Neutrophil (primary cell): ENCODE results near the gene ALG3.

Experiments used
- H3K27ac ChIP-seq: fragments of 200-600 bp; sonication (generic); 2 replicates; pipeline ENCODE4 v1.5.1; 2016; ENCODE audit warnings: mild to moderate bottlenecking, moderate library complexity
- H3K27me3 ChIP-seq: fragments of 200-600 bp; sonication (generic); 2 replicates; pipeline ENCODE4 v1.6.0; 2016; ENCODE audit warnings: mild to moderate bottlenecking
- H3K36me3 ChIP-seq: fragments of 200-600 bp; sonication (generic); 2 replicates; pipeline ENCODE4 v1.5.1; 2017
- H3K4me1 ChIP-seq, 2 experiments: fragments of 200-600 bp in 1 of 2; sonication (generic) in 1 of 2; 1 replicate in 1 of 2; 2 replicates in 1 of 2; pipeline versions ENCODE4 v1.5.1 to v1.6.1; 2013 to 2016; ENCODE audit warnings: low read depth in 1 of 2, low read length in 1 of 2, mild to moderate bottlenecking in 1 of 2, moderate library complexity in 1 of 2; ENCODE audit not compliant: control insufficient read depth in 1 of 2, insufficient read depth in 1 of 2
- H3K4me3 ChIP-seq, 2 experiments: fragments of 200-600 bp in 1 of 2; sonication (generic) in 1 of 2; 1 replicate in 1 of 2; 2 replicates in 1 of 2; pipeline ENCODE4 v1.5.1; 2013 to 2016; ENCODE audit warnings: low read depth in 1 of 2, low read length in 1 of 2, mild to moderate bottlenecking in 1 of 2, moderate library complexity in 1 of 2
- H3K9me3 ChIP-seq: fragments of 200-600 bp; sonication (generic); 2 replicates; pipeline ENCODE4 v1.5.1; 2016
- TF ChIP-seq, protein P1 (sequence below): fragments of 200-600 bp; sonication (generic); IDR thresholded peaks from 2 replicates; pipeline ENCODE4 v1.5.1; 2016; ENCODE audit warnings: antibody characterized with exemption

ALG3 gene

DNA sequence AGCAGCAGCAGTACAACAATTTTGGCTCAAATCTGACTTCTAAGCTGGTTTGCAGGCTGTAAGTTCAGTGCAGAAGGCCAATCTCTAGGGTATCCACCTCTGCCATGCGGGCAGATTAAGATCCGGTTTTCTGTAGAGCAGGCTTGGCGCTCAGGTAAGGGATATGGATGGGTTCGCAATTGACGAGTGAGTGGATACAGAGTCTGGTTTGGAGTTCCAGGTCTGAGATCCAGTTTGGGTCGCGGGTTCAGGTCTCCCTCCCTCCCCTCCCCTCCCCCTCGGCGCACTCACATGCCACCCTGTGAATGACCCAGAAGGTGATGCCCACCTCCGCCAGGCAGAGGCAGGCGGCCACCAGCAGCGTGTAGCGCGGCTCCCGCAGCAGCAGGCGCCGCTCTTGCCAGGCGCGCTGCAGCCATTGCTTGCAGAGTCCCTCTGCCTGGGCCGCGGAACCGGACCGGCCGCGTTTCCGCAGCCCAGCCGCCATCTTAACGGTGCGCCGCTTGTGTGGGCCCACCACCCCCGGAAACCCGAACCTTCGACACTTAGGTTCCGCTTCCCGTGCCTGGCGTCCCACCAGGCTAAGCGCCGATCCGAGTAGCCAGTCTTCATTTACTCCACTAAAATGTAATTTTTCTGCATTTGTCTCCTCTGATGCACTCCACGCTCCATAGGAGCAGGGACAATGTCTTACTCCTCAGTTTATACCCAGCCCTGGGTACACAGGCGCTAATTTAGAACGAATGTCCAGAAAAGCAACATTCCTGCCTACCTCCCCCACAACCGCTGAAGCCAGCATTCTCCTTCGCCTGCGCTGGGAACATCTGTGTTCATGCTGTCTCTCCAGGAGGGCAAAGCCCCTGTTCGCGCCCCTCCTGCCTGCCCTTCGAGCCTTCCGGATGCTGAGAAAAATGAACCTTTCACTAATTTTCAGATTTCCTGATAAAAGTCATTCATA lies at the start of gene ALG3:
Gene ALG3 (minus strand): TSS at position 509 of the 958 bp plus-strand sequence. CDS start 22 bp downstream, at position 487.
- no peaks in the 10 kb centered on the region for H3K9me3 ChIP-seq
- H3K27ac ChIP-seq = peak within 1 kb of the TSS; percentile 66
- peaks cover 21 to 24% of the 10 kb centered on the region in 2 experiments for H3K4me1 ChIP-seq
- peak within 1 kb of the TSS; percentile 60 to 71 for H3K4me3 ChIP-seq
- no peaks in the 10 kb centered on the region for H3K27me3 ChIP-seq
- TF ChIP-seq, protein P1, sequence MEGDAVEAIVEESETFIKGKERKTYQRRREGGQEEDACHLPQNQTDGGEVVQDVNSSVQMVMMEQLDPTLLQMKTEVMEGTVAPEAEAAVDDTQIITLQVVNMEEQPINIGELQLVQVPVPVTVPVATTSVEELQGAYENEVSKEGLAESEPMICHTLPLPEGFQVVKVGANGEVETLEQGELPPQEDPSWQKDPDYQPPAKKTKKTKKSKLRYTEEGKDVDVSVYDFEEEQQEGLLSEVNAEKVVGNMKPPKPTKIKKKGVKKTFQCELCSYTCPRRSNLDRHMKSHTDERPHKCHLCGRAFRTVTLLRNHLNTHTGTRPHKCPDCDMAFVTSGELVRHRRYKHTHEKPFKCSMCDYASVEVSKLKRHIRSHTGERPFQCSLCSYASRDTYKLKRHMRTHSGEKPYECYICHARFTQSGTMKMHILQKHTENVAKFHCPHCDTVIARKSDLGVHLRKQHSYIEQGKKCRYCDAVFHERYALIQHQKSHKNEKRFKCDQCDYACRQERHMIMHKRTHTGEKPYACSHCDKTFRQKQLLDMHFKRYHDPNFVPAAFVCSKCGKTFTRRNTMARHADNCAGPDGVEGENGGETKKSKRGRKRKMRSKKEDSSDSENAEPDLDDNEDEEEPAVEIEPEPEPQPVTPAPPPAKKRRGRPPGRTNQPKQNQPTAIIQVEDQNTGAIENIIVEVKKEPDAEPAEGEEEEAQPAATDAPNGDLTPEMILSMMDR = no peak
- H3K36me3 ChIP-seq = peaks cover 20% of the 10 kb centered on the region

DNA sequence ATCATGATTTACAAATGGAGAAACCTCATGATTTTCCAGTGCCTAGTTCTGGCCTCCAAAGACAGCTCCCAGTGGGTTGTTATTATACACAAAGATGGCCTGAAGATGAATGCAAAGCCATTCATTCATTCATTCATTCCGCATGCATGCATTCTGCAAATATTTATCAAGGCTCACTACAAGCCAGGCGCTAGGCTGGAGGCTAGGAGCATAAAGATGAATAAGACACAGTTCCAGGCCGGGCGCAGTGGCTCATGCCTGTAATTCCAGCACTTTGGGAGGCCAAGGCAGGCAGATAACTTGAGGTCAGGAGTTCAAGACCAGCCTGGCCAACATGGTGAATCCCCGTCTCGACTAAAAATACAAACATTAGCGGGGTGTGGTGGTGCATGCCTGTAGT lies 47.9 kb upstream of the ALG3 start:
- peaks cover 18% of the 10 kb centered on the region in 2 experiments for H3K4me1 ChIP-seq
- no peak overlapping the region for H3K4me3 ChIP-seq
- no peak overlapping the region for H3K27ac ChIP-seq
- TF ChIP-seq, protein P1 = no peak
- H3K27me3 ChIP-seq = peaks cover 14% of the 10 kb centered on the region
- H3K36me3 ChIP-seq = peaks cover 12% of the 10 kb centered on the region
- H3K9me3 ChIP-seq = no peaks in the 10 kb centered on the region

DNA sequence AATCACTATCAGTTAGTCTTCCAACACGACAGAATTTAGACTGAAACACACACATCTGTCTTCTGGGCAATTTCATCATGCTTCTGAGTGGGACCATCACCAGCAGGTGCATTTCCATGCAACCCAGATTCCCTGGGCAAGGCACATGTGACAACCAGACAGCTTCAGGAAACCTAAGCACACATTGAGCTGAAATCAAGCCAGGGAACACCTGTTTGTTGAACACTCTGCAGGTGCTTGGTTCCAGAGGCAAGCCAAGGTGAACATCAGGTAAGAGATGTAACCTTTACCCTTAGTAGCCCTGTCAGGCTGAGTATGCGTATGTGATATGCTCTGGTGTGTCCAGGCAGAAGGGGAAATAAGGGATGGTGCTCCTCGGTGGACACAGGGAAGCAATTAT lies 47.0 kb upstream of the ALG3 start:
- H3K27me3 ChIP-seq = peaks cover 14% of the 10 kb centered on the region
- H3K4me1 ChIP-seq = peaks cover 18% of the 10 kb centered on the region in 2 experiments
- TF ChIP-seq, protein P1 = no peak
- H3K36me3 ChIP-seq = peaks cover 6% of the 10 kb centered on the region
- no peak overlapping the region for H3K4me3 ChIP-seq
- no peaks in the 10 kb centered on the region for H3K9me3 ChIP-seq
- H3K27ac ChIP-seq = no peak overlapping the region

DNA sequence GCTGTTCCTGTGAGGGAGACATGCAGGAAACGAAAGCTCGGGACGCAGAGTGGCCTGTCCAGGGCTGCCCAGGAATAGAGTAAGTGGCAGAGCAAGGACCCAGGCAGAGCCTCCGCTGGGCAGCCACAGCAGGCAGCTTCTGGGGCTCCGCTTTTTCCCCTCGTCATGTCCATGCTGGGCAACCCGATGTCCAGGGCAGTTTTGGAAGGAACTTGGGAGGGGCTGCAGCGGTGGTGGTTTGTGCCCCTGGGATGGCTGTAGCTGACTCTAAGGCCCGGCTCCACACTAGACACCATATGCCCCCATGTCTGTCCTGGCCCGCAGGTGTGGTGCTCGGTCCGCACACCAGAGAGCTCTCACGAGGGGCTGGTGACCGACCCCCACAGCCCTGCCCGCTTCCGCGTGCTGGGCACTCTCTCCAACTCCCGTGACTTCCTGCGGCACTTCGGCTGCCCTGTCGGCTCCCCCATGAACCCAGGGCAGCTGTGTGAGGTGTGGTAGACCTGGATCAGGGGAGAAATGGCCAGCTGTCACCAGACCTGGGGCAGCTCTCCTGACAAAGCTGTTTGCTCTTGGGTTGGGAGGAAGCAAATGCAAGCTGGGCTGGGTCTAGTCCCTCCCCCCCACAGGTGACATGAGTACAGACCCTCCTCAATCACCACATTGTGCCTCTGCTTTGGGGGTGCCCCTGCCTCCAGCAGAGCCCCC lies 43.1 kb upstream of the ALG3 start:
- Histone ChIP-seq H3K4me3 (no peak overlapping the region), H3K9me3 (no peaks in the 10 kb centered on the region), H3K4me1 (no peaks in the 10 kb centered on the region), H3K27me3 (peaks cover 37% of the 10 kb centered on the region), H3K27ac (no peak overlapping the region), H3K36me3 (no peaks in the 10 kb centered on the region)
- TF ChIP-seq, protein P1 = no peak

DNA sequence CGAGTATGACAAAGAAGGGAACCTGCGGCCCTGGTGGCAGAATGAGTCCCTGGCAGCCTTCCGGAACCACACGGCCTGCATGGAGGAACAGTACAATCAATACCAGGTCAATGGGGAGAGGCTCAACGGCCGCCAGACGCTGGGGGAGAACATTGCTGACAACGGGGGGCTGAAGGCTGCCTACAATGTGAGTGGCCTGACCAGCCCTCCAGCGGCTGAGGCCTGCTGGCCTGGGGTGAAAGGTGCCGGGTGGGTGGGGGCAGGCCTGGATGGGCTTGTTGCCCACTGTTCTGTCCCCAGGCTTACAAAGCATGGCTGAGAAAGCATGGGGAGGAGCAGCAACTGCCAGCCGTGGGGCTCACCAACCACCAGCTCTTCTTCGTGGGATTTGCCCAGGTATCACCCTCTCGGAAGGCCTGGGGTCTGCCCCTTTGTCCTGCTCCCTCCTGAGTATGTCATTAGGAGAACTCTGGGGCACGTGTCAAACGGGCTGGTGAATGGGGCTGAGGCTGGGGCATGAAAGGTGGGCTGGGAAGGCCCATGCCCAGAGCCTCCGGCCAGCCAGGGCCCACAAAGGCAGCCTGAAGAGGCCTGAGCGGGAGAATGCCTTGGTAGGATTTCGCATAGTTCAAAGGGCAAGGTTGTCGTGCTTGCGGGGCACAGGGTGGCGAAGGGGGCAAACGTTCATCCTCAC lies 42.4 kb upstream of the ALG3 start:
- peaks cover 44% of the 10 kb centered on the region for H3K27me3 ChIP-seq
- TF ChIP-seq, protein P1 = no peak
- no peaks in the 10 kb centered on the region for H3K36me3 ChIP-seq
- no peak overlapping the region for H3K27ac ChIP-seq
- no peaks in the 10 kb centered on the region for H3K9me3 ChIP-seq
- no peaks in the 10 kb centered on the region for H3K4me1 ChIP-seq
- no peak overlapping the region for H3K4me3 ChIP-seq
